Measurements from ENCODE around the gene TRHDE.
"Not testable (repeated sequence)": the region's sequence is repeated elsewhere in the genome, so short reads cannot be mapped to it uniquely, and the experiment has no call there.

Gene TRHDE

DNA sequence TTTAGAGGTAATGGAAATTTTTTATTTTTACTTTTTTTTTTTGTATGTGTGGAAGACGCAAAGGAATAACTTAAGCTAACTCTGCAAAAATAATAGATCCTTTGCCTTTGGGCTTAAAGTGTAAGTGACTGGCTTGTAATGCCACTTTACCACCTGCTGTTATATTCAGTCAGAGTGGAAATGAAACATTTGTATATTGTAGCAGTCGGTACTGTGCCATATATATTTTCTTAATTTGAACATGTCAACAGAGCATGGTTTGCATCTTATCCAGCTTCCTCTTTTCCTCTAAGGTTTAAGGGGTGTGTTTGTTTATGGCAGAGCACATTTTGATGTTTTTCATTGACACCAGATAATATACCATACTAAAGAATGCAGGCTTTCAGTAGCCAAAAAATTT, 176.6 kb downstream of the TRHDE start:
- no peak for DNase-seq

- no peak for DNase-seq
Measured at GRCh38 chr12:72453066-72453465, 180.9 kb downstream of the TRHDE start.

- no peak for DNase-seq
Measured at GRCh38 chr12:72453550-72453949, 181.4 kb downstream of the TRHDE start.

- no peak for DNase-seq
Measured at GRCh38 chr12:72464471-72464870, 192.3 kb downstream of the TRHDE start.

- DNase-seq, result no peak
Measured at GRCh38 chr12:72465155-72465554, 193.0 kb downstream of the TRHDE start.

DNA sequence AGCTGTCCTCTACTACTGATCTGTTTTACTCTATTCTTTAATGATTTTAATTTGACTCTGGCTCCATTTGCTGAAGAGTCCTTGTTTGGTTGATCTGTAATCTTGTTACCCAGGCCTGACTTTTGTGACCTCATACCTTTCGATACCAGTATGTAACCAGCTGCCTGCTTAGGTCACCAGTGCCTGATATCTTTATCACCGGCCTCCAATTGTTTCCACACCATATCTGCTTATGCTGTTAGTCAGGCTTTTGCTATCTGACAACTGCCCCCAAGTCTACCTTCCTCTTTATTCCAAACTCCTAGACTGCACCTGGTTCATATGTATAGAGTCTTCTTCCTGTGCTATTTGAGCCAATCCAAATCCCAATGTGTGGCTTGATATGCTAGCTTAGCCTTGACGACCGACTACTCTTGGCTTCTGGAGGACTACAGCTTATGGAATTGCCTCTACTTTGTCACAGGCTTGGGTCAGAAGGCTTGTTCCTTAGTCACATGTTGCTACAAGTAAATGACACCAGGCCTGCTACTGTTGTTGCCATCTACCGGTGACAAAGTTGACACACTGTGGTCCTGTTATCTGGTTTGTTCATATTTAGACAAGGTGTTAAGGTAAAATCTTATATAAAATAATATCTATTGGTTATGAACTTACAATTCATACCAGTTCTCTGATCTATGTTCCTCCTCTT, 193.9 kb downstream of the TRHDE start:
- no peak for DNase-seq

GRCh38 chr12:72467985-72468384, 195.8 kb downstream of the TRHDE start:
- no peak for DNase-seq

DNA sequence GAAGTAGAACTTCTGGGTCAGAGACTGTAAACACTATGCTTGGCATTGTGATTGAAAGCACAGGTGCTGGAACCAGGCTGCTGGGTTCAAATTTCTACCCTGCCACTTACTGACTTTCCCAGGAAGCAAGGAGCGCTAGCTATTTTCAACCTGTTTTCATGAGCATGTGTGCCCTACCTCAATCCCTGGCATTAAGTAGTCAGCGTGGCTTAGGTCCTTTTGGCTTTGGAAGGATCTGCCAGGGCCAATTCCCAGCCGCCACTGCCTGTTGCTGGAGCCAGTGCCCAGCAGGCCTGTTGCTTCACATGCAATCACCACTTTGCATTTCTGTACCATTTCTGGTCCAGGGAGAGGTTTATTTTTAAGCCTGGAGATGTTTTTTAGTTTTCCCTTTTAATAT, 196.3 kb downstream of the TRHDE start:
- no peak for DNase-seq

GRCh38 chr12:72471806-72472205, 199.6 kb downstream of the TRHDE start:
- DNase-seq, result no peak

DNA sequence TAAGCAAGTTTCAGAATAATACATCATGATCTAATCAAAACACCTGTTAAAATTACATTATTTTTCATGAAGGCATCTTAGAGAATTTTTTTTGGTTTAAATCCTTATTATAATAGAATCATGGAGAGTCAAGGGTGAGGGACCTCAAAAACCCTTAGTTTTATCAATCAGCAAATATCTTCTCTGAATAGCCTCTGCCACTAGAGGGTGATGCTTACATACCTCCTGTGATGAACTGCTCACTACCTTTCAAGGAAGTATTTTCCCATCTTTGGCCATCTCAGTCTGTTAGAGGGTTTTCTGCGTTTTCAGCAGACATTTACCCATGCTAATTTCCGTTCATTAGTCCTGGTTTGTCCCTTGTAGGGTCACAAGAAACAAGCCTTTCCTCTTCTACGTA, 200.2 kb downstream of the TRHDE start:
- no peak for DNase-seq

GRCh38 chr12:72476301-72476700, 204.1 kb downstream of the TRHDE start:
- no peak for DNase-seq

DNA sequence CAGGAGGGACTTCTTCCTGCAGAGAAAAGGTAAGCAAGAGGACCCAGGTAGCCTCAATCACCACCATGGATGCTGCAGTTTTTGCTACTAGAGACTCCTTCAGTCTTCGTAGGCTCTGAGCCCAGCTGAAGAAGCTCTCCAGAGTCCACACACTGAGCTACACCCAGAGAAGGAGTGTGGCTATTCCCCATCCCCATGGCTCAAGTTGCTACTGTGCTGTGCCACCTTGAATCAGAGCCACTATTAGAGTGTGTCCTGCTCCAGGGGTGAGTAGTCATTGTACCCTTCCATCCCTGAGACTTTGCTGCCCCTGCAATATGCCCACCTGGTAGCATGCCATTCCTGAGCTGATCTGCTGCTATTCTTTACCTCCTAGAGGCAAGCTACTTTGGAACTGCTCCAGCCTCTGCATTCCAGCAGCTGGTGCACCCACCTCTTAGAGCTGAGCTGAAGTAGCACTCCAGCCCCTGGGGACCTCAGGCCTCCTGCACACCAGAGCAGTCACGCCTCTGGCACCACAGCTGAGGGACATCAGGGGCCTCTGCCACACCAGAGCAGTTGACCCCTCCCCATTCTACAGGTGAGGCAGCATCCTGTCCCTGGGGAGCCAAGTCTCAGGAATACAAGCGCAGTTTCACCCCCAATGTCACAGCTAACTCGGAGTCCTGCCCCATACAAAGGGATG, 213.0 kb downstream of the TRHDE start:
- DNase-seq, result no peak

GRCh38 chr12:72491426-72491825, 219.3 kb downstream of the TRHDE start:
- no peak for DNase-seq

- no peak for DNase-seq
Measured at GRCh38 chr12:72493407-72493806, 221.2 kb downstream of the TRHDE start.

- DNase-seq, result no peak
Measured at GRCh38 chr12:72498354-72498753, 226.2 kb downstream of the TRHDE start.

DNA sequence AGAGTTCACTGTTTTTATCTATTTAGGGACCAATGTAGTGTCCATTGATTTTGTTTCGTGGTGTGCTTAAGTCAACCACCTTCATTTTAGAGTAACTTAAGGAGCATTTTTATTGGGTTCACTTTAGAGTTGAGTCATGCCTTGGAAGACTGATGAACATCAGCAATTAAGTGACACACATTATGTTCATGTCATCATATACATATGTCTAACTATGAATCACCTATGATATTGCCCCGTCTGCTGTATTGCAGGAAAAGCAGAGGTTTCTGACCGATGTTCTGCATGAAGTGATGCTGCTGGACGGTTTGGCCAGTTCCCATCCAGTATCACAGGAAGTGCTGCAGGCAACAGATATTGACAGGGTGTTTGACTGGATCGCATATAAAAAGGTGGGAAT, 227.1 kb downstream of the TRHDE start:
- no peak for DNase-seq

GRCh38 chr12:72502546-72502945, 230.4 kb downstream of the TRHDE start:
- no peak for DNase-seq

DNA sequence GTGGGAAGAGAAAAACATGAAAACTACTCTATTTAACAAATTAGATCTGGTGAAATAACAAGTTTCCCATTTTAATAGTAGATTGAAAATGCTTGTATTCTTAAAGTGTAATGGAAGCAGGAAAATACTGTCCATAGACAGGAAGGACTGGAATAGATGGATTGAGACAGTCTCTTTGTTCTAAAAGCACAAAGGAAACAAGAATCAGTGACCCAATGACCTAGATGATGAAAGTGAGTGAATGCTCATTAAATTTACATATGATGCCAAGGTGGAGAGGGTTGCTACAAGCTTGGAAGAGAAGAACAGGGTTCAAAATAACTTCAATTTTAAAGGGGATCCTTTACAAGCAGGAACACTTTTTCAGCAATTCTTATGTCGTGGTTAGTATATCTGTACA, 233.1 kb downstream of the TRHDE start:
- DNase-seq, result no peak

GRCh38 chr12:72509891-72510290, 237.7 kb downstream of the TRHDE start:
- no peak for DNase-seq

- DNase-seq, result no peak
Measured at GRCh38 chr12:72510772-72511171, 238.6 kb downstream of the TRHDE start.

GRCh38 chr12:72511498-72511897, 239.3 kb downstream of the TRHDE start:
- DNase-seq, result no peak

- no peak for DNase-seq
Measured at GRCh38 chr12:72511906-72512305, 239.7 kb downstream of the TRHDE start.

DNA sequence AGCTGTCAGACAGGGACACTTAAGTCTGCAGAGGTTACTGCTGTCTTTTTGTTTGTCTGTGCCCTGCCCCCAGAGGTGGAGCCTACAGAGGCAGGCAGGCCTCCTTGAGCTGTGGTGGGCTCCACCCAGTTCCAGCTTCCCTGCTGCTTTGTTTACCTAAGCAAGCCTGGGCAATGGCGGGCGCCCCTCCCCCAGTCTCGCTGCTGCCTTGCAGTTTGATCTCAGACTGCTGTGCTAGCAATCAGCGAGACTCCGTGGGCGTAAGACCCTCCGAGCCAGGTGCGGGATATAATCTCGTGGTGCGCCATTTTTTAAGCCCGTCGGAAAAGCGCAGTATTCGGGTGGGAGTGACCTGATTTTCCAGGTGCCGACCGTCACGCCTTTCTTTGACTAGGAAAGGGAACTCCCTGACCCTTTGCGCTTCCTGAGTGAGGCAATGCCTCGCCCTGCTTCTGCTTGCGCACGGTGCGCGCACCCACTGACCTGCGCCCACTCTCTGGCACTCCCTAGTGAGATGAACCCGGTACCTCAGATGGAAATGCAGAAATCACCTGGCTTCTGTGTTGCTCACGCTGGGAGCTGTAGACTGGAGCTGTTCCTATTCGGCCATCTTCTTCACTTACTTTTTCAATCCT, 248.0 kb downstream of the TRHDE start:
- DNase-seq, result not testable (repeated sequence)

GRCh38 chr12:72521326-72521725, 249.2 kb downstream of the TRHDE start:
- no peak for DNase-seq

Measured in inflammatory macrophage treated with lipopolysaccharide for 4 hours (primary cell).